ENCODE results near the gene COA8.
A peak's percentile ranks its signal among the peaks of the same experiment; 100 is the strongest.
"Not testable (repeated sequence)": the region's sequence is repeated elsewhere in the genome, so short reads cannot be mapped to it uniquely, and the experiment has no call there.

The COA8 gene

DNA sequence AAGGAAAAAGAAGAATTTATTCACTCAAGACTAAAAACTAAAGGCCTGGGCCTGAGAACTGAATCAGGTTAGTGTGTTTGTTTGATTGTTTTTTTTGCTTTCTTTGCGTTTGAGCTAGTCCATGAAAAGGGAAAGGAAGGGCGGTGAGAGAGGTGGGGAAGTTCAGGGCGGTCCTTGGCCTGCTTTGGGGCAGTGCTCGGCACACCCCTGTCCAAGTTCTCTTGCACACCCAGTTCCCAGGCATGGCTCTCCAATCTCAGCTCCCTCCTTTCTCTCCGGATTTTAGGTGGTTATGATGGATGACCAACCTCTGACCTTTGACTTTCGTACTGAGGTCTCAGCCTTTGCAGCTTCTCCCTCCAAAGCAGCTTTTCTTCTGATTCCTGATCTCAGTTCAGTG is 11.3 kb downstream of the COA8 start:
- no peak for DNase-seq (ENCODE audit: low read depth in 2 of 2)

DNA sequence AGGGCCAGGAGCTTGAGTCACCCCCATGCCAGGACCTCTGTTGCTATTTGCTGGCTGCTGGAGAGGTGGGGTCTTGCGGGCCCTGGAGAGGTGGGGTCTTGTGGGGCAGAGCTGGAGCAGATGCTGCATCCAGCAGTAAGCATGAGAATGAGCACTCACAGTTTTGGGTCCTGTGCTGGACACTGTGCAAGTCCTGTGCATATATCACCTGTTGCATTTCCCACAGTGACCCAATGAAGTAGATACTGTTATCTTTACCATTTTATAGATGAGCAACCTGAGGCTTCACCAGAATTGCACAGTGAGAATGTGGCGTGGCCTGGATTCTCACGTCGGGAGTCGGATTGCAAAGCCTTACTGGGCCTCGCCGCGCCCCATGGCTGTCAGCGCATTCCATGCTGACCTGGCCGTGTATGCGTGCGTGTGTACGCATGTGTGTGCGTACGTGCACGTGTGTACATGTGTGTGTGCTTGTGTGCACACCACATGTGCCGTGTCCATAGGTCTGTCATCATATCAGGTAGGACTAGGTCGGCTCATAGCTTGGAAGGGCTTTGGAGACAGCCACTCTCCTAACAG is 12.0 kb downstream of the COA8 start:
- no peak for DNase-seq (ENCODE audit: low read depth in 2 of 2)

DNA sequence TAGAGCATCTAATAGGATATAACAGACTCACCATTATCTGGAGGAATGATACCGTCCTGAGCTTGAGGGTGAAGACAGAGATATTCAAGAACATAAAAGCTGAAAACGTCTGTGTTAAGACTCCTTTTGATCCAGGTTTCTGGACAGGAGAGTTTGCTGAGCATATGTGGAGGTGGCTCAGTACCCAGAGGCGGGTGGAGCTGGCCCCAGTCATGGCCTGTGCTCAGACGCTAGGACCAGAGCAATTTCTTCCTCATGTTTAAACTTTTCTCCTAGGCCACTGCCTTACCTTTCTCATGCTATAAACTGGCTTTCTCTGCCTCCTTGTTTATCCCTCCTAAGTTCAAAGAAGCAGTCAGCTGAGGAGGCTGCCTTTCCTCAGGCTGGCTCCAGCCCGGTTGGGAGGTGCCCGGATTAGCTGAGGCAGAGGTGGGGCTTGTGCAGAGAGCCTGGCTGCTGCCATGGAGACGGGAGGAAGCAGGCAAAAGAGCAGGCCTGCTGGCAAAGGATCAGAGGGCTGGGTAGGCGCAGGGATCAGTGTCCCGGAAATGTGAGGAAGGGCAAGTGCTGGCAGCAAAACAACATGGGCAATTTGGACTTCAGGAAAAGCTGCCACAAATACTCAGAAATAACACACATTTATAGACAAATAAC is 13.7 kb downstream of the COA8 start:
- DNase-seq (ENCODE audit: low read depth in 2 of 2): no peak

DNA sequence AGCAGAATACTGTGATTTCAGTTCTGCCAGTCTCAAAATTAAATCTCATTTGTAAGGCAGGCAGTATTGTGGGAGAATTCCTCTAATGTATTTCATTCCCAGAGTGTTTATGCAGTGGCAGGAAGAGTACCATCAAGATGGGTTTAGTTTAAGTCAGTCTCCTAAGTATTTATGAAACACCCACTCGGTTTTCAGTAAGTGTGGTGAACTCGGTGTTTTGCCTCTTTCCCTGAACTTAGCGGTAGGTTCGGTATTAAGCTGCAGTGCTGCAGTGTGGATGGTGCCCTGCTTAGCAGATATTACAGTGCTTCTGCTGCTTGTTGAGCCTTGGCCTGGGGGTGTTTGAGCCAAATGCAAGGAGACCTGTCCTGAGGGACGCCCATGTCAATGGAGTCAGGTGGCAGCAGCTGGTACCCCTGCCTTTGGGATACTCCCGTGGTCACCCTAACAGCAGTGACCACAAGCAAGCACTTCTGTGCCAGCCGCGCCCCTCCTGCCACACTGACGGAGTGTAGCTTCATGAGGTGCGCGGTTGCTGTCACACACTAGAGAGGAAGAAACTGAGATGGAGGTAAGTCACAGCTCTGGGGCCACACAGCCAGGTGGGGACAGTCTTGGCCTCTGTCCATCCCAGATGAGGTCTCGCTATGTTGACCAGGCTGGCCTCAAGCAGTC is 15.8 kb downstream of the COA8 start:
- DNase-seq (ENCODE audit: low read depth in 2 of 2): no peak

DNA sequence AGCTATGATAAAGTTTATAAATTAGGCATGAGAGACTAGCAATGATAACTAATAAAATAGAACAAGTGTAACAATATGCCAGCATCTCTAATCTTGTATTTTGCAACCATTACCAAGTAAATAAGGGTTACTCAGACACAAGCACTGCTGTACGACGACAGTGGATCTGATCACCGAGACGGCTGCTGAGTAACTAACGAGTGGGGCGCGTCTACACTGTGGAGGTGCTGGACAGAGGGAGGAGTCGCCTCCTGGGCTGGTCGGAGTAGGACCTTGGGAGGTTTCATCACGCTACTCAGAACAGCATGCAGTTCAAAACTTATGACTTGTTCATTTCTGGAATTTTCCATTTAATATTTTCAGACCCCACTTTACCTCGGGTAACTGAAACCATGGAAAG is 18.4 kb downstream of the COA8 start:
- no peak for DNase-seq (ENCODE audit: low read depth in 2 of 2)

DNA sequence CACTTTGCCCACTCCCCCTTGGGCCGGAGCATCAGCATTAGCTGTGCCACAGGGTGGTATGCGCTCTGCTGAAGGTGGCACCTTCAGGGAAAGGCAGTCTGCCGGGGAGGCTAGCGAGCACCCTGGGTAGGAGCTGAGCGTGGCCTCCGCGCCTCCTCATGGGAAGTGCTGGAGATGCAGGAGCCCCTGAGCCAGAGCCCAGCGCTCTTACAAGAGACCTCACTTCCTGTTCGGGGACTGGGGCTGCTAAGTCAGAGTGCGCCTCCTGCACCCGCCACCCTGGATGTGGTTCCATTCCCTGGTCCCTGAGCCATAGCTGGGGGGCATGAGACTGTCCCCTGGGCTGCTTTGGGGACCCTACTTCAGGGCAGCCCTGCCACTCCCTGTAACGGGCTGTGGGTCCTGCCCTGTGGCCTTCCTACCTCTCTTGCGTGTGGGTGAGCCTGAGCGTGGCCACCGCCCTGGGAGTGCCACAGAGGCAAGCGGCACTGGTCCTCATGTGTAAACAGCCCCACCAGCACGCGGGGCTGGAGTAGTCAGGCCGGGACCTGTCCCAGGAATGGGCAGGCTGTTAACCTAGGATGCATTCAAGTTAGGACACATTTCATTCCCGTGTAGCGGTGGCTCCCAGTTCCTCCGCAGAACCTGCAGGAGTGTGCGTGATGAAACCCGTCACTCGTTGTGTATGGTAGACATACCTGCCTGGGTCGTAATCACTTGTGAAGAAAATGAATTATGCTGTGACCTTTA is 19.4 kb downstream of the COA8 start:
- no peak for DNase-seq (ENCODE audit: low read depth in 2 of 2)

DNA sequence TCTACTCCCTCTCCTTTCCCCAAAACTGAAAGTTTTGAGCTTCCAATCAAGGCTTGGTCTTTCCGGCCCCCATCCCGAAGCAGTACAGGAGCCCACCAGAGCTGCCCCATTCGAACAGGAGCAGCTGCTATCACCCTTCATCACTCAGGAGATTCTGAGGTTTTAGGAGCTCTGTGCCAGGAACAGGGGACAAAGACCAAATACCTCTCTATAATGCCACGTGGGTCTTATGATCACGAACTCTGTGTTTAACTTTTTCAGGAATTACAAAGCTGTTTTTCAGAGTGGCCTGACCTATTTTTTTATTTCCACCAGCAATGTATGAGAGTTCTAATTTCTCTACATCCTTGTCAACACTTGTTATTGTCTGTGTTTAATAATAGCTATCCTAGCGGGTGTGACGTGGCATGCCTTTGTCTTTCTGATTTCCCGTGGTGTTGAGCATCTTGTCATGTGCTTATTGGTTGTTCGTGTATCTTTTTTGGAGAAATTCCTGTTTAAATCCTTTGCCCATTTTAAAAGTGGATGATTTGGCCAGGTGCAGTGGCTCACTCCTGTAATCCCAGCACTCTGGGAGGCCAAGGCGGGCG is 21.7 kb downstream of the COA8 start:
- no peak for DNase-seq (ENCODE audit: low read depth in 2 of 2)

DNA sequence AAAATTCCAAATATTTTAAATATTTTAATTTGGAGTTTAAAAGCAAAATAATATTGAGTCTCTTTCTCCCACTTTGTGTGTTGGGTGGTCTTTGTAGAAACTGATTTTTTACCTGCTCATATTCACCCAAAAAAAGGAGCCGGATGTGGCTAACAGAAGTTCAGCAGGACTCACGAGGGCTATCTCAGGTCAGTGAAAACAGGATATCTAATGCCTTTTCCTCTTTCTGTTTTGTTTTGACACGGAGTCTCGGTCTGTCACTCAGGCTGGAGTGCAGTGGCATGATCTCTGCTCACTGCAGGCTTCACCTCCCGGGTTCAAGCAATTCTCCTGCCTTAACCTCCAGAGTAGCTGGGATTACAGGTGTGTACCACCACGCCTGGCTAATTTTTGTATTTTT is 30.8 kb downstream of the COA8 start:
- no peak for DNase-seq (ENCODE audit: low read depth in 2 of 2)

DNA sequence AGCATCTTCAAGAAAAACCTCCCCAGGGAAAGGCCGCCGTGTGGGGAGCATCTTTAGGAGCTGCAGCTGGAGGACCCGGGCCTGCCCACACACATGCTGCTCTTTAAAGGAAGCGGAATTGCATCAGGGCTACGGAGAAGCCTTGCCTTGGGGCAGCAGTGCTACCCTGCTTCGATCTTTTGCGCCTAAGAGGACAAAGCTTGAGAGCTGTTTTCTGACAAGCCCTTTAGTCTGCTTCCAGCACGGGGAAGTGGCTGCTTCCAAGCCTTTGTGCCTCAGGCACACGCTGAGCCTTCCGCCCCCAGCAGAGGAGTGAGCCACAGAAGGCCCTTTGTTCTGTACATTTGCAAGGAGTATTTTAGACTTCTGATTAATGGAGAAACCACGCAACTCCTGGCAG is 31.5 kb downstream of the COA8 start:
- no peak for DNase-seq (ENCODE audit: low read depth in 2 of 2)

DNA sequence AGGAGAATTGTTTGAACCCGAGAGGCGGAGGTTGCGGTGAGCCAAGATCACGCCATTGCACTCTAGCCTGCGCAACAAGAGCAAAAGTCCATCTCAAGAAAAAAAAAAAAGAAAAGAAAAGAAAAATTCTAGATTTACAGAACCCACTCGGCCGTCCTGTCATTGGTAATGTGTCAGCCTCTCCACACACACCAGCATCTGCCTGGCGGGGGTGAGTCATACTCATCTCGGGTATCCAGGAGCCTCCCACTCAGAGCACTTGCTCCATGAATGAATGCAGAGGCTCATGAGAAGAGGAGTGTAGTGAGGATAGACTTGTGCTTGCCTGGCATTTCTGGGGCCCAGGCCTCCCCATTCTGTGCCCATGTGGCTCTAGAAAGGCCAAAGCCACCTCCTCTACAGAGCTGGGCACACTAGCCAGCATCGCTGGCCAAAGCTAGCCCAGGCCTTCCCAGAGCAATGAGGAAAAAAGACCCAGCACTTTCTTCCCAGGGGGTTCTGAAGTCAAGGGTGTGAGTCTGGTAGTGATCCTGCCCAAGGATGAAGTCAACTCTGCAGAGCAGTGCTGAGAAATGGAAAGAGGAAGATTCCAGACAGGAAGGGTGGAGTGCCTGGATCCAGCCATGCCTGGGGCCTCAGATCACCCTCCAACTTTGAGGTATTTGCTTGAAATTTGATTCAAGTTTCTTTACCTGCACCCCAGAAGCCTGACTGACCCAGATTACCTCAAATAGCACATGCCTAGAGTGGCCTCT is 35.0 kb downstream of the COA8 start:
- DNase-seq (ENCODE audit: low read depth in 2 of 2): no peak

DNA sequence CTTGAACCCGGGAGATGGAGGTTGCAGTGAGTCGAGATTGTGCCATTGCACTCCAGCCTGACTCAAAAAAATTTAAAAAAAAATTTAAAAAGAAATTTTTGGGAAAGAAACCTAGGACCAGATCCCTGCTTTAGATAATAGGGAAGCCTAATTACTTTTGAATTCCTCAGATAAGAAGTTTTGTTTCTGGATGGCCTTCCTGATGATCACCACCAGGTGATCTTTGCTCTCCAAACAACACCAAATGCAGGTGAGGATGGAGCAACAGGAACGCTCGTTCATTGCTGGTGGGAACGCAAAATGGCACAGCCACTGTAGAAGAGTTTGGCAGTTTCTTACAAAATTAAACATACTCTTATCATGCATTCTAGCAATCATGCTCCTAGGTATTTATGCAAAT is 37.7 kb downstream of the COA8 start:
- DNase-seq (ENCODE audit: low read depth in 2 of 2): no peak

DNA sequence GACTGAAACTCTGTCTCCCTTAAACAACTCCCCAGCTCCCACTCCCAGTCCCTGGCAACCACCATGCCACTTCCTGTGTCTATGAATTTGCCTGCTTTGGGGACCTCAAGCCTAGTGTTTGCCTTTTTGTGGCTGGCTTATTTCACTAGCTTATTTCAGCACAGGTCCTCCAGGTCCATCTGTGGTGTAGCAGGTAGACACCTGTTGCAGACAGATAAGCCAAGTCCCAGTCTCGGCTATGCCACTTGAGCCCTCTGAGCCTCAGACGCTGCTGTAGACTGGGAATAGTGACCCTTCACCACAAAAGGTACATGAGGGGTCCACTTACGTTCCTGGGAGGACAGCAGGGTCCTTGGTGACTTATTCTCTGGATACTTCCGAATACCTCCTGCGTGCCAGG is 41.9 kb downstream of the COA8 start:
- no peak for DNase-seq (ENCODE audit: low read depth in 2 of 2)

DNA sequence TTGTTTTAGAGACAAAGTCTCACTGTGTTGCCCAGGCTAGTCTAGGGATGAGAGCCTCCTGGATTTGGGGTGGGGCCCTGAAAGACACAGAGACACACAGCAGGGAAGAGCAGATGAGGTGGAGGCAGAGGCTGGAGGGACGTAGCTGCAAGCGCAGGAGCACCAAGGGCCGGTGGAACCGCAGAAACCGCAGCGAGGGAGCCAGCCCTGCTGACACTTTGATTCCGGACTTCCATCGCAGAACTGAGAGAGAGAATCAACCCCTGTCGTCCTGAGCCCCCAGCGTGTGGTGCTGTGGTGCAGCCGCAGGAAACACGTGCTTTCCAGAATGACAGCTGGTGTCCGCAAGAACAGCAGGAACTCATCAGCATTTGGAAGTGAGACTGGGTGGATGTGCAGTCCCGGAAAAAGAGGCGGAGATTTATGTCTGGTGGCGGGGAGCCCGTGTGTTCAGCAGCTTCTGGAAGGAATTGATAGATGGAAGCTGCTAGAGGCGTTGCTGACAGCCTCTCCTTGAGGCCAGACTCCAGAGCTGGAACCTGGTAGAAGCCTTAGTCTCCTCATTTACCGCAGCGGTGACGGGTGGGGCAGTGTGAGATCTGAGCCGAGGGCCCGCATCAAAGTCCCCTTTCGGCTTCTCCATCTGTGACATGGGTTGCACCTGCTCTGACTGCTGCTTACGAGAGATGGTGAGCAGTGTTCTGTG is 44.4 kb downstream of the COA8 start:
- DNase-seq (ENCODE audit: low read depth in 2 of 2): peak in 1 of 2 donors; percentile 33

DNA sequence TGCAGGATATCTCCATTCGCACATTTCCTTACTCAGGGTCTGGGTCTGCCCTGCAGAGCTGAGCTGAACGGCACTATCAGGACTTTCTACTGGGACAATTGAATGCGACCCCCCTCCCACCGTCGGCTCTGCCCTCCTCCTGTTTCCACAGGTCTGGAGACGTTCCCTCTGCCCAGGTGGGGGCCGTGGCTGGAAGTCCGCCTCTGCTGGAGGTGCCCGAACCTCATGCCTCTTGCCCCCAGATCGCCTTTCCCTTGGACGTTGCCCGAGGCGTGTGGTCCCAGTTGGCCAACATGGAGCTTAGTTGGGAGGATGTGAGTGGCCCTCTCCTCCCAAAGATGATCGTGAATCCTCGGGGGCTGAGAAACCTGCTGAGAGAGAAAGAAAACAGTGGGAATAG is 45.1 kb downstream of the COA8 start:
- DNase-seq (ENCODE audit: low read depth in 2 of 2): no peak

DNA sequence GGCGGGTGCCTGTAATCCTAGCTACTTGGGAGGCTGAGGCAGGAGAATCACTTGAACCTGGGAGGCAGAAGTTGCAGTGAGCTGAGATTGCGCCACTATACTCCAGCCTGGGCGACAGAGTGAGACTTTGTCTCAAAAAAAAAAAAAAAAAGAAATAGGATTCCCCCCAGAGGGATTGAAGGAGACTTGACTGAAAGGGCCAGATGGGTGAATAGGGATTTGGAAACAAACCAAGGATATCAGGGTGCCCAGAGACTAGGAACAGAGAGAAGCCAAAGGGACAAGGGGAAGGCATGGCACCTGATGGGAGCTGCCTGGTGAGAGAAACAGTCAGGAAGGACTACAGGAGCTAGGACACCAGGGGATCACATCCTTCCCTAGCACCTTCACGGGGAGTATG is 46.3 kb downstream of the COA8 start:
- DNase-seq (ENCODE audit: low read depth in 2 of 2): not testable (repeated sequence)

DNA sequence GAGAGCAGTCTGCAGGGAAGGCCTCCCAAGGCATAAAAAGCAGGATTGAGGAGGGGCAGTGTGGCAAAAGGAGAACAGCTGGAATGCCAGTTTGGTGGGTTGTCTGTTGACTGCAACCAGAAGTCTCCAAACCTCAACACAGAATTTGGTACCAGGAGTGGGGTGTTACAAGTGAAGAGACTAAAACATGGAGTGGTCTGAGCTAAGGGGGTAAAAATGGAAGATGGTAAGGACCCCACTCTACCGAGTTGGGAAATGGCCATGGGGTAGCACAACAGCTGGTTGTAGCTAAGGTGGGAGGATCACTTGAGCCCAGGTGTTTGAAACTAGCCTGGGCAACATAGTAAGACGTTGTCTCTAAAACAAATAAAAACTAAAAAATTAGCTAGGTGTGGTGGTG is 48.5 kb downstream of the COA8 start:
- DNase-seq (ENCODE audit: low read depth in 2 of 2): no peak

DNA sequence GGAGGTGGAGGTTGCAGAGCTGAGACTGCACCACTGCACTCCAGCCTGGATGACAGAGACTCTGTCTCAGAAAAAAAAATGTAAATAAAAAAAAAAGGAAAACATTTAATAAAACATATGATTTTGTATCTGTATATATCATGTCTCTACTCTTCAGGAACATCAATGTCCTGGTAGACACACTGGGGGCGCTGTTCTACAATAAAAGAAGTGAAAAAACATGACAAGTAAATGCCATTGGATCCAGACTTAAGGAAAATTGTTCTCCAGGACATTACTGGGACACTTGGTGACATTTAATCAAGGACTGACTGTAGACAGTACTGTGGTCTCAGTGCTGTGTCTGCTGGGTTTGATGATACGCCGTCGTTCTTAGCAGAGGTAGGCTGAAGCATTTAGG is 50.8 kb downstream of the COA8 start:
- peak in 1 of 2 donors; percentile 12 for DNase-seq (ENCODE audit: low read depth in 2 of 2)

DNA sequence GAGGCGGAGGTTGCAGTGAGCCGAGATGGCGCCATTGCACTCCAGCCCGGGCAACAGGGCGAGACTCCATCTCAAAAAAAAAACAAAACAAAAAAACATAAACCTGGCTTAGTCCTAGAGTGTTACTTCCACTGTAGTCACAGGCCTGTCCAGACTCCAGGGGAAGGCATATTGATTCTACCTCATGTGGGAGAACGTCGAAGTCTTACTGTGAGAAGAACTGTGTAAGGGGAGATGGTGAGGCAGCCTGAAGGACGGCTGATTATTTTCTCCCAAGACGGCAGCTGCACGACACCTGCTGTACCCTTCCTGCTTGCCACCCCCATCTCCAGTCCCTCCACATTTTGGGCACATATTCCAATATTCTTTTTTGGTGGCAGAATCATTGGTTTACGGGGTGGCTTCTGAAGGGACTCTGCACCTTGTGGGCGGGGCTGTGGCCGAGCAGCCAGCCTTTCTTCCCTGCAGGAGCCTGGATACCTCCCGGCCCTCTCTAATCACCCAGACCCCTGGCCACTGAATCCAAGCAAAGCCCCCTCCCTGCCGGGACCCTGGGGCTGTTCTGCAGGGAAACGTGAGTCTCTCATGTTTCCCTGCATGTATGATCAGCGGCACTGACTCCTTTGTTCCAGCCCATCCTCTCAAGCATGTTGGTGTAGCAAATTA is 54.0 kb downstream of the COA8 start:
- no peak for DNase-seq (ENCODE audit: low read depth in 2 of 2)

DNA sequence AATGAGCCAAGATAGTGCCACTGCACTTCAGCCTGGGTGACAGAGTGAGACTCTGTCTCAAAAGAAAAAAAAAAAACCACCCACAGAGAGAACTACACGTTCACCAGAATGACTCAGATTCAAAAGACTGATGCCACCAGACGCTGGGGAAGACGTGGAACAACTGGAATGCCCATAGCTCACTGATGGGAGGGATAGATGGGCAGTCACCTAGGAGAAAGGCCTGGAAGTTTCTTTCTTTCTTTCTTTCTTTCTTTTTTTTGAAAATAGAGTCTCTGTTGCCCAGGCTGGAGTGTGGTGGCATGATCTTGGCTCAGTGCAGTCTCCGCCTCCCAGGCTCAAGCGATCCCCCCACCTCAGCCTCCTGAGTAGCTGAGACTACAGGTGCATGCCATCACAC is 56.3 kb downstream of the COA8 start:
- DNase-seq (ENCODE audit: low read depth in 2 of 2): no peak

DNA sequence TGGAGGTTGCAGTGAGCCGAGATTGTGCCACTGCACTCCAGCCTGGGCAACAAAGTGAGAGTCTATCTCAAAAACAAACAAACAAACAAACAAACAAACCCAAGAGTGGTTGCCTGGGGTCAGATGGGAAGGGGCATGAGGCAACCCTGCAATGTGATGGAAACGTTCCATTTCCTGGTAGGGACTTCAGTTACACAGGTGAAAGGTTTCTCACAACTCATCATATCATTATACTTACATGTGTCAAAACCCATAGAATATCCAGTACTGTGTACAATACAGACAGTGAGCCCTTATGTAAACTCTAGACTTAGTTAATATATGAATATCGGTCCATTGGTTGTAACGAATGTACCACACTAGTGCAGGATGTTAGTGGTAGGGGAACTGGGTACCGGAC is 59.1 kb downstream of the COA8 start:
- DNase-seq (ENCODE audit: low read depth in 2 of 2): no peak

DNA sequence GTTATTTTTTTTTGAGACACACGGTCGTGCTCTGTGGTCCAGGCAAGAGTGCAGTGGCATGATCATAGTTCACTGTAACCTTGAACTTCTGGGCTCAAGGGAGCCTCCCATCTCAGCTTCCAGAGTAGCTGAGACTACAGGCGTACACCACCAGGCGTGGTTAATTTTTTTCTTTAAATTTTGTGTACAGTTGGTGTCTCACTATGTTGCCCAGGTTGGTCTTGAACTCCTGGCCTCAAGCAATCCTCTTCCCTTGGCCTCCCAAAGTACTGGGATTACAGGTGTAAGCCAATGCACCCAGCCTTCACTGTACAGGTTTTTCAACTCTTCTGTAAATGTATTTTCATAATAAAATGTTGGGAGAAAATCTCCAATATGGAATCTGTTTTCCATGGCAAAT is 60.5 kb downstream of the COA8 start:
- DNase-seq (ENCODE audit: low read depth in 2 of 2): no peak

Data from stimulated activated CD4-positive, alpha-beta T cell treated with anti-CD3 and anti-CD28 coated beads, Interleukin-15, amount 100 ng/mL, for 48 hours (primary cell).